Measurements from ENCODE around the gene TRMT2A. TPM values are rescaled to one million over a fixed set of nuclear protein-coding genes. Genes with fewer than 3 reads are reported as not detected.

TRMT2A gene
- total RNA-seq, 2 donors from 2014 or later: 76.8 to 98.6 TPM

DNA sequence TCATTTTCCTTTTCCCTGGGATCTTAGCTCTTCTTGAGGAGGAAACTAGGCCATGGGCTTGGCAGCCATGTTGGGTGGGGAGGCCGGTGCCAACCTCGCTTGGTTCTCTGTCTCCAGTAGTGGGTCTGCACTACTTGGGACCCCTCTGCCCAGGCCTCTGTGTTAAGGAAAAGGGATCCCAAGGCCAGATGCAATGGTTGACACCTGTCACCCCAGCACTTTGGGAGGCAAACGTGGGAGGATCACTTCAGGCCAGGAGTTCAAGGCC lies 12.7 kb upstream of the TRMT2A start:
- no peak for TF ChIP-seq POLR2A (IDR thresholded peaks at IDR 0.05)
- intact Hi-C loops (cut with DNase I): no loop called here
- no peak overlapping the region for H3K4me3 ChIP-seq
- no peak overlapping the region for H3K27ac ChIP-seq
- H3K4me1 ChIP-seq: peaks cover 37% of the 10 kb centered on the region
- no peaks in the 10 kb centered on the region for H3K9me3 ChIP-seq
- ATAC-seq: no peak
- no peaks in the 10 kb centered on the region for H3K27me3 ChIP-seq
- H3K36me3 ChIP-seq (replicated peaks in 1 of 2; ENCODE audit: insufficient read depth in 1 of 2, low read depth in 2 of 2): no peaks in the 10 kb centered on the region
- 65 to 72% methylated on average over 3 of the region's 3 CpGs for WGBS, 2 donors
- DNase-seq: no peak

DNA sequence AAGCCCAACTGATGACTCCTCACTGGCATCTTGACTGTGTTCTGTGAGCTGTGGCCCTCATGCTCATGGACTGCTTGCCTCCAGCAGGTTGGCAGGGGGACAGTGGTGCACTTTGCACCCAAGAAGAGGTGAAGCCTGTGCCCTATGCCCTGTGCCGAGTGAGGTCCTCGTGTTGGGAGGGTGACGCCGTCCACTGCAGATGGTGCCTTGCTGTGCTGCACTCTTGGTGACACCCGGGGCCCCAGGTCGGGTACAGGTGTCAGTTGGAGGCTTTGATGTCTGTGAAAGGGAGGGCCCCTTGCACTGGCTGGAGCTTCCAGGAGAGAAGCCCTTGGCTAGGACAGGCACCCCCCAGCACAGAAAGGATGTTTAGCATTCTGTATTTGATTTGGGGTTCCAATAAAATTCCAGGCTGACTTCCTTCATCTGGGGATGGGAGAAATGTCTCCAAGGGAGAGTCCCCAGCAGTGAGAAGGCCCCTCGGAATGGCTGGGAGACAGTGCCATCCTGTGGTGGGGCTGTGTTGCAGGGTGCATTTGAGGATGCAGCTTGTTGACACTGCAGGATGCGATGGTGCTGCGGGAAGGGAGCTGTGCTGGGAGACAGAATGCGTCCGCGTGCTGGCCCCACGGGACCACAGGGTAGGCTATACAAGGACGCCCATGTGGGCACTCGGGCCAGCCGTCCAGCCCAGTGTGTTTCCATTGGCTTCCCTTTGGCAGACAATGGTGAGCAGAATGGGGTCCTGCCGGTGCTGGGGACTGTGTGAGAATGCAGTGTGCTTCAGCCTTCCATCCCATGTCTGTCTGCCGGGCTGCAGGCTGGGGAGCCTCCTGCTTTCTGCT lies 12.1 kb upstream of the TRMT2A start:
- TF ChIP-seq POLR2A (IDR thresholded peaks at IDR 0.05) (no peak), CTCF (IDR thresholded peaks at IDR 0.05) (peak in 5 of 7 experiments; percentile 10 to 54 (median 40))
- Histone ChIP-seq H3K4me1 (peaks cover 31% of the 10 kb centered on the region), H3K27ac (no peak overlapping the region), H3K9me3 (no peaks in the 10 kb centered on the region), H3K27me3 (no peaks in the 10 kb centered on the region), H3K4me3 (no peak overlapping the region), H3K36me3 (replicated peaks in 1 of 2; ENCODE audit: insufficient read depth in 1 of 2, low read depth in 2 of 2) (no peaks in the 10 kb centered on the region)
- 26 to 31% methylated on average over 8 to 18 of the region's 18 CpGs for WGBS, 2 donors
- DNase-seq: peak; percentile 37 to 55 (median 39)
- intact Hi-C loops (cut with DNase I): no loop called here
- no peak for ATAC-seq

DNA sequence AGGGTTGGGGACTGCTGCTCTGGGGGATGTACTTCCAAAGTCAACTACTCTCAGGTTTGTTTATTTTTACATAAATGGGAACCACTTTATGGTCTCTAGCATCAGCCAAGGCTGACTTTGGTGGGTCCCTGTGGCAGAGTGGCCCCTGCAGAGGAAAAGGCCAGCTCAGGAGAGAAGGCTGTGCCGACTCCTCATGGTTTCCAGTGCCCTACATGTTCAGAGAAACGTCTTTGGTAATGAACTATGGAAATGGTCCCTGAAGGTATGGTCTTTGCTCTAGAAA lies 11.5 kb upstream of the TRMT2A start:
- H3K9me3 ChIP-seq: no peaks in the 10 kb centered on the region
- TF ChIP-seq POLR2A (IDR thresholded peaks at IDR 0.05): no peak
- TF ChIP-seq CTCF (IDR thresholded peaks at IDR 0.05): no peak
- no peak for ATAC-seq
- no peak for DNase-seq
- no peaks in the 10 kb centered on the region for H3K36me3 ChIP-seq (replicated peaks in 1 of 2; ENCODE audit: insufficient read depth in 1 of 2, low read depth in 2 of 2)
- peaks cover 26% of the 10 kb centered on the region for H3K4me1 ChIP-seq
- intact Hi-C loops (cut with DNase I): no loop called here
- H3K27ac ChIP-seq: no peak overlapping the region
- H3K27me3 ChIP-seq: no peaks in the 10 kb centered on the region
- 50 to 58% methylated on average over 2 of the region's 2 CpGs for WGBS, 2 donors
- no peak overlapping the region for H3K4me3 ChIP-seq

GRCh38 chr22:20127869-20128618 lies 11.0 kb upstream of the TRMT2A start:
- peaks cover 22% of the 10 kb centered on the region for H3K4me1 ChIP-seq
- H3K4me3 ChIP-seq: no peak overlapping the region
- no peaks in the 10 kb centered on the region for H3K9me3 ChIP-seq
- no peak for TF ChIP-seq POLR2A (IDR thresholded peaks at IDR 0.05)
- no peak for TF ChIP-seq CTCF (IDR thresholded peaks at IDR 0.05)
- no peaks in the 10 kb centered on the region for H3K27me3 ChIP-seq
- WGBS, 2 donors: 81 to 87% methylated on average over 15 to 17 of the region's 17 CpGs
- no peak overlapping the region for H3K27ac ChIP-seq
- intact Hi-C loops (cut with DNase I): no loop called here
- DNase-seq: no peak
- ATAC-seq: no peak
- H3K36me3 ChIP-seq (replicated peaks in 1 of 2; ENCODE audit: insufficient read depth in 1 of 2, low read depth in 2 of 2): no peaks in the 10 kb centered on the region

DNA sequence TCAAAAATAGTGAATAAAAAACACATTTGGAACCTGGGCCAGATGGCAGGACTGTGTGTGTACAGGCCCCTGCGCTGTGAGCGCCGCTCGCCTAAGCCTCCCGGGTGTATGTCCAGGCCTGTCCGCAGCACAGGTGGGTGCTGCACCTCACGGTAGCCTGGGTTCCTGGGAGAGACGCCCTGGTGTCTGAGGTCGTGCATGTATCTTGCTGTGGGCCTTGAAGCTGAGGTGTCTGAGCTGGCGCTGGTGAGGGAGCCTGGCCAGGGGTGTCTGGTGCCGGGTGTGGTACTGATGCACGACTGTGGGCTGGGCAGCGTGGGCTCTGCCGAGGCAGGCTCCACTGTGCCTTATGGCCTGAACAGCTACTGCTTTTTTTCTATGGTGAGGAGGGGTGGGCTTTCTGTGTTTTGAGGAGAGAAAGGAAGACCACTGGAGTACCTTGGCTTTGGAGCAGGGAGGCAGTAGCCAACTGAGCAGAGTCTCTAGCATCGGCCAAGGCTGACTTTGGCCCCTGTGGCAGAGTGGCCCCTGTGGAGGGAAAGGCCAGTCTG lies 10.4 kb upstream of the TRMT2A start:
- DNase-seq: no peak
- Histone ChIP-seq H3K4me3 (no peak overlapping the region), H3K4me1 (peaks cover 15% of the 10 kb centered on the region), H3K36me3 (replicated peaks in 1 of 2; ENCODE audit: insufficient read depth in 1 of 2, low read depth in 2 of 2) (no peaks in the 10 kb centered on the region), H3K27ac (no peak overlapping the region), H3K27me3 (no peaks in the 10 kb centered on the region), H3K9me3 (no peaks in the 10 kb centered on the region)
- WGBS, 2 donors: 91 to 98% methylated on average over 7 to 10 of the region's 15 CpGs
- no peak for ATAC-seq
- intact Hi-C loops (cut with DNase I): no loop called here
- TF ChIP-seq CTCF (IDR thresholded peaks at IDR 0.05) (no peak), POLR2A (IDR thresholded peaks at IDR 0.05) (no peak)

Measured in body of pancreas (tissue), 4 donors.